K562 (cell line): ENCODE data around the gene SLC44A2. TPM values are rescaled to one million over a fixed set of nuclear protein-coding genes. Genes with fewer than 3 reads are reported as not detected.
A peak's percentile ranks its signal among the peaks of the same experiment; 100 is the strongest.

ENCODE experiments used
- JUND ChIP-seq, 2 experiments: IDR thresholded peaks; 2 replicates in 1 of 2; 3 replicates in 1 of 2; pipeline ENCODE4 v1.6.1; 2011; ENCODE audit warnings: borderline replicate concordance in 2 of 2, low read depth in 2 of 2, low read length in 2 of 2, improper control_type of control experiment in 1 of 2, missing biosample characterization in 1 of 2, missing genetic modification characterization in 1 of 2, missing genetic modification reagents in 1 of 2
- NFE2 ChIP-seq: IDR thresholded peaks from 2 replicates; pipeline ENCODE4 v1.6.1; 2014; ENCODE audit warnings: antibody characterized with exemption, low read depth
- SMAD2 ChIP-seq: fragments of 150-350 bp; IDR thresholded peaks from 2 replicates; pipeline ENCODE4 v1.6.1; 2014; ENCODE audit warnings: low read depth, mild to moderate bottlenecking, low read length
- TFAM ChIP-seq: fragments of 250-450 bp; sonication (Bioruptor Pico); conservative IDR thresholded peaks from 2 replicates; pipeline ENCODE4 v1.5.0; 2021; ENCODE audit warnings: mild to moderate bottlenecking, moderate library complexity
- ZC3H11A ChIP-seq: IDR thresholded peaks from 2 replicates; pipeline ENCODE4 v1.6.1; 2012; ENCODE audit warnings: low read depth, low read length, improper control_type of control experiment
- ZNF124 ChIP-seq: sonication (generic); formaldehyde crosslinking; IDR thresholded peaks from 2 replicates; pipeline ENCODE4 v1.8.1; 2022; ENCODE audit warnings: missing genetic modification reagents
- ZNF668 ChIP-seq: fragments of 250-450 bp; sonication (Bioruptor Pico); IDR thresholded peaks from 2 replicates; pipeline ENCODE4 v1.8.0; 2022; ENCODE audit warnings: mild to moderate bottlenecking, inconsistent platforms
- polyA plus RNA-seq, 8 experiments: library from polyadenylated mRNA; depleted of rRNA in 4 of 8; stranded (reverse) in 5 of 8; unstranded in 3 of 8; fragments of >200 nt; fragmentation: Nextera tagmentation in 2 of 8; fragmentation: Illumina TruSeq in 1 of 8; extraction: Ambion mirVana in 2 of 8; extraction: Trizol in 1 of 8; gene quantifications; 2 replicates each; pipeline versions ENCODE4 v1.2.1 to v1.2.3, GENCODE V29; 2011 to 2014; ENCODE audit warnings: inconsistent platforms in 1 of 8, missing spikeins in 1 of 8
- total RNA-seq, 7 experiments: library from RNA; depleted of rRNA in 6 of 7; stranded (reverse); fragments of >200 nt in 6 of 7; fragmentation: Illumina TruSeq in 2 of 7; extraction: Trizol in 2 of 7; gene quantifications; 2 replicates each; pipeline versions ENCODE4 v1.2.1 to v1.2.3, GENCODE V29; 2011 to 2021; ENCODE audit warnings: low replicate concordance in 1 of 7
- TF ChIP-seq, protein P1 (sequence below): fragments of 250-450 bp; sonication (Bioruptor Pico); IDR thresholded peaks from 2 replicates; pipeline ENCODE4 v1.5.0; 2021
- TF ChIP-seq, protein P2 (sequence below): IDR thresholded peaks from 2 replicates; pipeline ENCODE4 v1.6.1; 2016; ENCODE audit warnings: missing genetic modification characterization, missing compliant biosample characterization
- TF ChIP-seq, protein P3 (sequence below): sonication (generic); formaldehyde crosslinking; IDR thresholded peaks from 2 replicates; pipeline ENCODE4 v1.8.0; 2022; ENCODE audit warnings: mild to moderate bottlenecking, missing genetic modification reagents
- TF ChIP-seq, protein P4 (sequence below): IDR thresholded peaks from 3 replicates; pipeline ENCODE4 v1.6.1; 2011; ENCODE audit warnings: borderline replicate concordance, mild to moderate bottlenecking, moderate library complexity; ENCODE audit not compliant: insufficient read length; ENCODE audit errors: extremely low read depth
- TF ChIP-seq, protein P5 (sequence below): sonication (generic); formaldehyde crosslinking; IDR thresholded peaks from 2 replicates; pipeline ENCODE4 v1.8.0; 2022; ENCODE audit warnings: mild to moderate bottlenecking, low read depth, missing genetic modification reagents
- TF ChIP-seq, protein P6 (sequence below), 2 experiments: fragments of 150-350 bp in 1 of 2; IDR thresholded peaks; 2 replicates each; pipeline ENCODE4 v1.6.1; 2012 to 2016; ENCODE audit warnings: low read depth in 2 of 2, low read length in 2 of 2, mild to moderate bottlenecking in 1 of 2, moderate library complexity in 1 of 2

The SLC44A2 gene
- total and polyA plus RNA-seq, 9 of the 15 experiments (the other 6 are each of a cell fraction or from before 2014, with no cell fraction given): 1.1 to 34.2 (median 8.1) TPM

DNA sequence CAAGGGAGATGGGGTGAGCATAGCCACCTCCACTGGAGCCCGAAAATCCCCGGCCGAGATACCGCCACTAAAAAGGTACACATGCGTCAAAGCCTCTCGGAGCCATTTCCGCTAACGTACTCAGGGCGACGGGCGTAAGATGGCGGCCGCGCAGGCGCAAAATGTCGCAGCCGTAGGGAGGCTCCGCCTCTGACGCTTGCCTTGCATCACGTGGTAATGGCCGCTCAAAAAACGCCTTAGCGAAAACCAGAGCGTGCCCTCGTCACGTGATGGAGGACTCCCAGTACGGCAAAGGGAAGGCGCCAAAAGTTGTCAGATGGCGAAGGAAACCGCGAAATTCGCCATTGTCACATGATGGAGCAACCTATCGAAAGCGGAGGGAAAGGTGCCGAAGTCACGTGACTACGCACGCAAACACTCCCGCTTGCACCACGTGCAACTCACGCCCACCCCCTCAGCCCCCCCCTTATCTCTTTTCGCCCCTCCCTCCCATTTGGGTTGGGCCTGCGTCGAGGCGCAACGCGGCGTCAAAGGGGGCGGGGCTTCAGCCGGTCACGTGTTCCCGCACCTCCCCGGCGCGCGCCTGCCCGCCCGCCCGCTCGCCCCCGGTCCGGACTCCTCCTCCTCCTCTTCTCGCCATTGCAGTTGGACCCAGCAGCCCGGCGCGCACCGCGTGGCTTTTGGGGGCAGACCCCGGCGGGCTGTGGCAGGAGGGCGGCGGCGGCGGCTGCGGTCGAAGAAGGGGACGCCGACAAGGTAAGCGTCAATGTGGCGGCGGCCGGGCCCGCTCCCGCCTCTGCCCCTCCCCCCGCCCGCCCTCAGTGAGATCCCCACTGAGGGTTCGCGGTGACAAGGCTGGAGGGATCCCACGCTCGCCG is 28.6 kb downstream of the SLC44A2 start, which contains the start of gene ILF3 (continued):
- peak; percentile 29; the same call in 1 of the 2 replicates for TF ChIP-seq JUND (IDR thresholded peaks at IDR 0.05; ENCODE audit: borderline replicate concordance, low read depth, low read length)
- TF ChIP-seq JUND (tag; IDR thresholded peaks at IDR 0.05; ENCODE audit: borderline replicate concordance, low read depth, low read length): peak; percentile 64; the same call in 1 of the 3 replicates
- peak; percentile 59; the same call in 1 of the 2 replicates for TF ChIP-seq ZNF668 (CRISPR knock-in tag)
- no peak for TF ChIP-seq ZNF124 (CRISPR knock-in tag)
- TF ChIP-seq SMAD2: no peak
- TF ChIP-seq, protein P1, sequence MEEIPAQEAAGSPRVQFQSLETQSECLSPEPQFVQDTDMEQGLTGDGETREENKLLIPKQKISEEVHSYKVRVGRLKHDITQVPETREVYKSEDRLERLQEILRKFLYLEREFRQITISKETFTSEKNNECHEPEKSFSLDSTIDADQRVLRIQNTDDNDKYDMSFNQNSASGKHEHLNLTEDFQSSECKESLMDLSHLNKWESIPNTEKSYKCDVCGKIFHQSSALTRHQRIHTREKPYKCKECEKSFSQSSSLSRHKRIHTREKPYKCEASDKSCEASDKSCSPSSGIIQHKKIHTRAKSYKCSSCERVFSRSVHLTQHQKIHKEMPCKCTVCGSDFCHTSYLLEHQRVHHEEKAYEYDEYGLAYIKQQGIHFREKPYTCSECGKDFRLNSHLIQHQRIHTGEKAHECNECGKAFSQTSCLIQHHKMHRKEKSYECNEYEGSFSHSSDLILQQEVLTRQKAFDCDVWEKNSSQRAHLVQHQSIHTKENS: no peak
- no peak for TF ChIP-seq TFAM (CRISPR knock-in tag)
- TF ChIP-seq, protein P2, sequence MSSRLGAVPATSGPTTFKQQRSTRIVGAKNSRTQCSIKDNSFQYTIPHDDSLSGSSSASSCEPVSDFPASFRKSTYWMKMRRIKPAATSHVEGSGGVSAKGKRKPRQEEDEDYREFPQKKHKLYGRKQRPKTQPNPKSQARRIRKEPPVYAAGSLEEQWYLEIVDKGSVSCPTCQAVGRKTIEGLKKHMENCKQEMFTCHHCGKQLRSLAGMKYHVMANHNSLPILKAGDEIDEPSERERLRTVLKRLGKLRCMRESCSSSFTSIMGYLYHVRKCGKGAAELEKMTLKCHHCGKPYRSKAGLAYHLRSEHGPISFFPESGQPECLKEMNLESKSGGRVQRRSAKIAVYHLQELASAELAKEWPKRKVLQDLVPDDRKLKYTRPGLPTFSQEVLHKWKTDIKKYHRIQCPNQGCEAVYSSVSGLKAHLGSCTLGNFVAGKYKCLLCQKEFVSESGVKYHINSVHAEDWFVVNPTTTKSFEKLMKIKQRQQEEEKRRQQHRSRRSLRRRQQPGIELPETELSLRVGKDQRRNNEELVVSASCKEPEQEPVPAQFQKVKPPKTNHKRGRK (tag): no peak
- TF ChIP-seq, protein P3, sequence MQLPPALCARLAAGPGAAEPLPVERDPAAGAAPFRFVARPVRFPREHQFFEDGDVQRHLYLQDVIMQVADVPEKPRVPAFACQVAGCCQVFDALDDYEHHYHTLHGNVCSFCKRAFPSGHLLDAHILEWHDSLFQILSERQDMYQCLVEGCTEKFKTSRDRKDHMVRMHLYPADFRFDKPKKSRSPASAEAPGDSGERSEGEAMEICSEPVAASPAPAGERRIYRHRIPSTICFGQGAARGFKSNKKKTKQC: peak; percentile 31; the same call in 1 of the 2 replicates
- TF ChIP-seq ZC3H11A: peak; percentile 98
- peak; percentile 44; the same call in 1 of the 2 replicates for TF ChIP-seq NFE2
- TF ChIP-seq, protein P4, sequence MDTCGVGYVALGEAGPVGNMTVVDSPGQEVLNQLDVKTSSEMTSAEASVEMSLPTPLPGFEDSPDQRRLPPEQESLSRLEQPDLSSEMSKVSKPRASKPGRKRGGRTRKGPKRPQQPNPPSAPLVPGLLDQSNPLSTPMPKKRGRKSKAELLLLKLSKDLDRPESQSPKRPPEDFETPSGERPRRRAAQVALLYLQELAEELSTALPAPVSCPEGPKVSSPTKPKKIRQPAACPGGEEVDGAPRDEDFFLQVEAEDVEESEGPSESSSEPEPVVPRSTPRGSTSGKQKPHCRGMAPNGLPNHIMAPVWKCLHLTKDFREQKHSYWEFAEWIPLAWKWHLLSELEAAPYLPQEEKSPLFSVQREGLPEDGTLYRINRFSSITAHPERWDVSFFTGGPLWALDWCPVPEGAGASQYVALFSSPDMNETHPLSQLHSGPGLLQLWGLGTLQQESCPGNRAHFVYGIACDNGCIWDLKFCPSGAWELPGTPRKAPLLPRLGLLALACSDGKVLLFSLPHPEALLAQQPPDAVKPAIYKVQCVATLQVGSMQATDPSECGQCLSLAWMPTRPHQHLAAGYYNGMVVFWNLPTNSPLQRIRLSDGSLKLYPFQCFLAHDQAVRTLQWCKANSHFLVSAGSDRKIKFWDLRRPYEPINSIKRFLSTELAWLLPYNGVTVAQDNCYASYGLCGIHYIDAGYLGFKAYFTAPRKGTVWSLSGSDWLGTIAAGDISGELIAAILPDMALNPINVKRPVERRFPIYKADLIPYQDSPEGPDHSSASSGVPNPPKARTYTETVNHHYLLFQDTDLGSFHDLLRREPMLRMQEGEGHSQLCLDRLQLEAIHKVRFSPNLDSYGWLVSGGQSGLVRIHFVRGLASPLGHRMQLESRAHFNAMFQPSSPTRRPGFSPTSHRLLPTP: no peak
- TF ChIP-seq, protein P5, sequence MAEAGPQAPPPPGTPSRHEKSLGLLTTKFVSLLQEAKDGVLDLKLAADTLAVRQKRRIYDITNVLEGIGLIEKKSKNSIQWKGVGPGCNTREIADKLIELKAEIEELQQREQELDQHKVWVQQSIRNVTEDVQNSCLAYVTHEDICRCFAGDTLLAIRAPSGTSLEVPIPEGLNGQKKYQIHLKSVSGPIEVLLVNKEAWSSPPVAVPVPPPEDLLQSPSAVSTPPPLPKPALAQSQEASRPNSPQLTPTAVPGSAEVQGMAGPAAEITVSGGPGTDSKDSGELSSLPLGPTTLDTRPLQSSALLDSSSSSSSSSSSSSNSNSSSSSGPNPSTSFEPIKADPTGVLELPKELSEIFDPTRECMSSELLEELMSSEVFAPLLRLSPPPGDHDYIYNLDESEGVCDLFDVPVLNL: peak; percentile 77; the same call in 1 of the 2 replicates
- TF ChIP-seq, protein P6, sequence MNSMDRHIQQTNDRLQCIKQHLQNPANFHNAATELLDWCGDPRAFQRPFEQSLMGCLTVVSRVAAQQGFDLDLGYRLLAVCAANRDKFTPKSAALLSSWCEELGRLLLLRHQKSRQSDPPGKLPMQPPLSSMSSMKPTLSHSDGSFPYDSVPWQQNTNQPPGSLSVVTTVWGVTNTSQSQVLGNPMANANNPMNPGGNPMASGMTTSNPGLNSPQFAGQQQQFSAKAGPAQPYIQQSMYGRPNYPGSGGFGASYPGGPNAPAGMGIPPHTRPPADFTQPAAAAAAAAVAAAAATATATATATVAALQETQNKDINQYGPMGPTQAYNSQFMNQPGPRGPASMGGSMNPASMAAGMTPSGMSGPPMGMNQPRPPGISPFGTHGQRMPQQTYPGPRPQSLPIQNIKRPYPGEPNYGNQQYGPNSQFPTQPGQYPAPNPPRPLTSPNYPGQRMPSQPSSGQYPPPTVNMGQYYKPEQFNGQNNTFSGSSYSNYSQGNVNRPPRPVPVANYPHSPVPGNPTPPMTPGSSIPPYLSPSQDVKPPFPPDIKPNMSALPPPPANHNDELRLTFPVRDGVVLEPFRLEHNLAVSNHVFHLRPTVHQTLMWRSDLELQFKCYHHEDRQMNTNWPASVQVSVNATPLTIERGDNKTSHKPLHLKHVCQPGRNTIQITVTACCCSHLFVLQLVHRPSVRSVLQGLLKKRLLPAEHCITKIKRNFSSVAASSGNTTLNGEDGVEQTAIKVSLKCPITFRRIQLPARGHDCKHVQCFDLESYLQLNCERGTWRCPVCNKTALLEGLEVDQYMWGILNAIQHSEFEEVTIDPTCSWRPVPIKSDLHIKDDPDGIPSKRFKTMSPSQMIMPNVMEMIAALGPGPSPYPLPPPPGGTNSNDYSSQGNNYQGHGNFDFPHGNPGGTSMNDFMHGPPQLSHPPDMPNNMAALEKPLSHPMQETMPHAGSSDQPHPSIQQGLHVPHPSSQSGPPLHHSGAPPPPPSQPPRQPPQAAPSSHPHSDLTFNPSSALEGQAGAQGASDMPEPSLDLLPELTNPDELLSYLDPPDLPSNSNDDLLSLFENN (IDR thresholded peaks at IDR 0.05; ENCODE audit: low read depth in 2 of 2, low read length in 2 of 2): peak in 1 of 2 experiments; percentile 62; a peak in 1 of 4 replicates
